GM19025 (cell line): ENCODE data around the gene CIITA.

Source experiments
- ATAC-seq: cut with Tn5 transposase; IDR thresholded peaks from one replicate; pipeline ENCODE4 v1.9.1; 2021; ENCODE audit warnings: mild to moderate bottlenecking, low read depth, moderate library complexity; ENCODE audit not compliant: unreplicated experiment

The CIITA gene

DNA sequence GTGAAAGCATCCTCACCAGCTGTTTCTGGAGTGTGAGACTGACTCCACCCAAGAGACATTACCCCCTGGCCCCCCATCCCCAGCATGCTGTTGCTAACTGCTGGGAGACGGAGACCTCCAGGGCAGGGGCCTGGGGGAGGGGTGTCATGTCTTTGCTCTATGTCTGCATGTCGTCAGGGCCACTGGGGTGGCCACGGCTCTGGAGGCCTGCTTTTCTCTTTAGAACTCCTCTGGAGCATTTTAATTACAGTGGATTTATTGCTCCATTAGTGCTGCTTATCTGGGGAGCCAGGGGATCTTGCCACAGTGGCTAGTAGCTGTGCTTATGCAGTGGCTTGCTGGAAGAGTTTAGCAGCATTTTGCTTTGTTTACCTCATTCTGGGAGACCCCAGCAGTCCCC lies 99.6 kb downstream of the CIITA start:
- ATAC-seq = no peak

DNA sequence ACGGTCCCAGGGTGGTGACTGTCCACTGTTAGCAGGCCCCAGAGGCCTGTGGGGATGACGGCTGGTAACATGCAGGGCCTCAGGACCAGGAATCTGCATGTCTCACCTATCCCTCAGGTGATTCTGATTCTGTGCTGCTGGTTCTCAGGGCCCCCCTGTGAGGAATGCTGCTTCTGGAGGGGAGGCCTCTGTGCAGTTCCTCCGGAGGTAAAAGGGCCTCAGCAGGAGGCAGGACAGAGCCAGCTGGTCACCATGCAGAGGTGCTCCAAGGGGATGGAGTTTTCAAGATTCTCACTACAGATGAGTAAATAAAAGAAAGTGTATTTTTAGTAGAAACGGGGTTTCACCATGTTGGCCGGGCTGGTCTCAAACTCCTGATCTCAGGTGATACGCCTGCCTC lies 101.1 kb downstream of the CIITA start:
- no peak for ATAC-seq

DNA sequence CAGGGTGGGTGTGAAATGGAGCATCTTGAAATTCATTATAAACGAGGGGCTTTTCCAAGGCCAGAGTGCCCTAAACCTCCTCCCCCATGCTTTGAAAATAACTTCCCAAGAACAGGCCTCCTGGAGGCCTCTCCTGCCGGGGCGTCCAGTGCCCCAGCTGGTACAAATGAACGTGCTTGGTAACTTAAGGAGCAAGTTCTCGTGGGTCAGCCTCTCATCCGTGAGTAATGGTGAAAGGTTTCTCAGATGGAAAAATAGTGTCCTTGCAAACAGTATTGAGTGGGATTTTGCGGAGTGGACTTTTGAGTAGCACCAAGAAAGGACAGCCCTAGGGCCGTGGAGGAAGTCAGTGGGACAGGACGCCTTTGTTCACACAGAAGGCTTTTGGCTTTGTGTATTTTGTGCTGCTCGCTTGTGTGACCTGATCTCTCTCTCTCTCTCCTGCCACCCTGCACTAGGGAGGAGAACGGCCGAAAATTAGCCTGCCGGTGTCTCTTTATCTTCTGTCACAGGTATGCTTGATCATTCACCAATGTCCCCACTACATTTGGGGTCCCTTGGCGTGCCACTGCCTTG lies 102.0 kb downstream of the CIITA start:
- ATAC-seq = no peak

DNA sequence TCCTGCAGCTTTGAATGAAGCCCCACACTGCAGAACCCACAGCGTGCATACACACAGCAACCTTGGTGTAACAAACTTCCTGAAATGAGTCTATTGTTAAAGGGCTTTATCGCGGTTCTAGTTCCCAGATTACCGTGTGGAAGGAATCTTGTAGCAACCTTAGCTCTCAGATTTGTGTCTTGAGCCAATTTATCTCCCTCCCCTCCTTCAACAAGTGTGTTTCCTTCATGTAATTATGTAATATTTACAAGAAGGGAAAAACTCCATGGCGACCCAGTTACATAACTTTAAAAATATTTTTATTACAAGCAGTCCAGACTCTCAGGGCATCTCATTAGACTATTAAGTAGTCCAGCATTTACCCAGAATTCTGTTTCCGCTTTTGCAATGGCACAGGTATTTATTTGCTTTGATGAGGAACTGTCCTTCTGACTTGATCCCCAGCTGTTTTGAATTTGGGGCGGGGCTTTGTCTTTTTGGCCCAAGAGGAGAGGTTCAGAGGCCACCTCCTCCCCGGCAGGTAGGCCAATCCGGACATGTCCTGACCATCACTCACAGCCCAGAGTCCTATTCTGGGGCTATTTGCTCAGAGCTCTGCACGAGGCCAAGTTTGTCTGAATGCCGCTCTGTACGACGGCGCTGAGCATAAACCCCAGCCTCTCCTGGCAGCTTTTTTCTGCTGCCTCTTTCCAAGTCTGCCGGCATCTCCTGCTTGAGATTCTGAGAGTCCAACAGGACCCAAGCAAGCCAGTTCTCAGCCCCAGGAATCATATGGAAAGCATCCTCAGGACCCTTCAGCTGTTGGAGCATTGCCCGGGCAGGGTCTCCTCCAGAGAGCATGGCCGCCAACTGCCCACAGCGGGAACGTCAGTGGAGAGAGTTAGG lies 103.0 kb downstream of the CIITA start:
- no peak for ATAC-seq

DNA sequence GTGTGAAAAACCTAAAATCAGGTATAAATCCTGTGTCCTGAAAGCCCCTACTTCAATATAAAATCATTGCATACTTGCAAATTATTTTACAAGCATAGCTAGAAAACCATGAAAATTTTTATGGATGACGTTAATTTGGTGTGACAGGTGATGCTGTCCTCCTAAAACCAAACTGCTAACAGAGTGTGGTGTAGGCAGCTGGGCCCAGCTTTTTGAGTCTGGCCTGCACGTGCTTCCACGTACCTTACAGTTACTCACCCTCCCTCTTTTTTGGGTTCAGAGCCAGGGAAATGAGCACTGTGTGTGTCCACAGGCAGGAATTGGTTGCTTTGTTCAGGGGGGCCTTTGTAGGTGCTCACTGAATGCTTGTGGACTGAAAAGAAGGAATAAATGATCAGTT lies 103.8 kb downstream of the CIITA start:
- ATAC-seq = no peak

DNA sequence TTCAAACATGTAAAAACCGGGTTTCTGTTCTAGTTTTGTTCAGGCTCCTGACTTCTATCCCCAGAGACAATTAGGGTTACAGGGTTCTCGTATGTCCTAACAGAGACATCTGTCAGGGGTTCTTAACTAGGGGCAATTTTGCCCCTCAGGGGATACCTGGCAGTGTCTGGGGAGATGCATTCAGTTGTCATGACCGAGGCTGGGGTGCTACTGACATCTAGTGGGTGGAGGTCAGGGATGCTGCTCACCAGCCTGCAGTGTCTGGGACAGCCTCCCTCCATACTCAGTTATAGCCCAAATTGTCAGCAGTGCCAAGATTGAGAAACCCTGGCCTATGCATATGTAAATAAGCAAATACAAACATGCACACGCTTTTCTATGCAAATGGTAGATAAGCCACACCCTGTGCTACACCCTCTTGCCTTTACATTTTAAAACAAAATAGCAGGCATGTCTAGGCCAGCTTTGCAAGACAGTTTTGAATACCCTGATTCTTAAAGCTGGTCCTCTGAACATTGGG lies 104.8 kb downstream of the CIITA start:
- ATAC-seq = peak; percentile 73

DNA sequence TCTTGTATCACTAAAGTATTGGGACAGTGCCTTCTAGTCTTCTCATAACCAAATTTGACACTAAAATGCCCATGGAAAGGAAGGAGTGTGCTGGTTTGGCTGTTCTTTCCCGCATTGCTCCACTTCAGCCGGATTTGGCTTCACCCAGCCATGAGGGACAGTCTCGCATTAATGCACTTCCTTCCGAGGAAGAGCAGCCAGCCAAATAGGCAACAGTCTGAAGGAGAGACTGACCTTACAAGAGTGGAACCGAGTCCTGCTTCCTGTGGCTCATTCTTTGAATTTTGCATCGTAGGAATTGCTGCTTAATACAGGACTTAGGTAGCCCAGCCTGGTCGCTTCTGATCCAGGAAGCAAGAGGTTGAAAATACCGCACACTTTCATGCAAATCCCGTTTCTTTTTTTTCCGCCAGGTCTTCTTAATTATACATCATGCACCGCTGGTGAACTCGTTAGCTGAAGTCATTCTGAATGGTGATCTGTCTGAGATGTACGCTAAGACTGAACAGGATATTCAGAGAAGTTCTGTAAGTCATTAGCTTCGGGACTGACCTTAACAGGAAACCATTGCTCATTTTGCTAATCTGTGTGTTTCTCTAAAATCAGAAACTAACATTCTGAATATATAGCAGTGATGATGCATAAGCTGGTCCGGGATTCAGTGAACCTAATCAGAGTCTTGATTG lies 105.6 kb downstream of the CIITA start:
- peak; percentile 38 for ATAC-seq

DNA sequence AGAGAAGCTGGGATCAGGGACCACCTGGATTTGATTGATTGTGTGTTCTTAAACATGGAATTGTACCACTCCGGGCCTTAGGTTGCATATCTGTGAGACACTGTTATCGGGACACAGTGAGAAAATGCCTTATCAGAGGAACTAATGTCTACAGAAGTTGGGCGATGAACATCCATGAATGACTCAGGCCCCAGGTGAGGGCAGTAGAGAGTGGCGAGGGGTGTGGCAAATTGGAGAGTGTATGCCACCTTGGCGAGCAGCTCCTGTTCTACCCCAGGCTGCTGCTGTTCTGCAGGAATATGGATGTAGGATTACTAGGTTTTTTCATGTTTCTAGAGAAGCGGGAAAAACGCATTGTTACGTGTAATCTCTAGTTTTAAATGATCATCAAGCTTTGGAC lies 106.2 kb downstream of the CIITA start:
- ATAC-seq = no peak

DNA sequence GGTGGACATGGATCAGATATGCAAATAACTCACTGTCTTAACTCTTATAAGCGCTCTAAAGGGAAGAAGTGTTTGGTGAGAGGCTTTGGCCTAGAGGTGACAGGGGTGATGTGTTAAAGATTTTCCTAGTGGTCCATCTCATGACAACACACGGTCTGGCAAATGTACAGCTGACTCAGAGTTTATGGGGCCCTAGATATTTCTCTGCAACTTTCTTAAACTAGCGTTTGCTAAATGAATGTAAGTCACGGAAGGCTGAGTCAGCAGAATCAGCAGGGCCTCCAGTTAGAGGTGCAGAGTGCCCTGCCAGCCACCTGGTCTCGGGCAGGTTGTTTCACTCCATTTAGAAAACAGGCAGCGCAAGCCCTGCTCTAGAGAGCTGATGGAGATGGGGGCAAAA lies 107.5 kb downstream of the CIITA start:
- ATAC-seq = no peak
